H9 (cell line): ENCODE measurements around the gene GALNT9. TPM values are rescaled to one million over a fixed set of nuclear protein-coding genes. Genes with fewer than 3 reads are reported as not detected.

Experiments used
- DNase-seq: peaks from one replicate; pipeline ENCODE4 v3.0.0-alpha.2; 2017
- H2AFZ ChIP-seq: one replicate; pipeline ENCODE4 v1.6.1; 2013; ENCODE audit warnings: mild to moderate bottlenecking, low read length, control low read depth, moderate library complexity
- H2AK5ac ChIP-seq: 2 replicates; pipeline ENCODE4 v1.6.1; 2013; ENCODE audit warnings: low read length, control low read depth, mixed read lengths; ENCODE audit not compliant: insufficient read length
- H2BK120ac ChIP-seq: one replicate; pipeline ENCODE4 v1.6.1; 2013; ENCODE audit warnings: low read depth, mild to moderate bottlenecking, low read length, control low read depth, inconsistent platforms; ENCODE audit not compliant: poor library complexity, severe bottlenecking
- H2BK12ac ChIP-seq: 2 replicates; pipeline ENCODE4 v1.6.1; 2013; ENCODE audit warnings: low read length, control low read depth, mixed read lengths, low read depth; ENCODE audit not compliant: insufficient read length
- H2BK15ac ChIP-seq: 2 replicates; pipeline ENCODE4 v1.6.1; 2013; ENCODE audit warnings: low read depth, low read length, control low read depth
- H2BK20ac ChIP-seq: one replicate; pipeline ENCODE4 v1.6.1; 2013; ENCODE audit warnings: low read depth, mild to moderate bottlenecking, low read length, control low read depth, inconsistent platforms; ENCODE audit not compliant: poor library complexity, severe bottlenecking
- H2BK5ac ChIP-seq: 2 replicates; pipeline ENCODE4 v1.6.1; 2013; ENCODE audit warnings: low read length, control low read depth, mixed read lengths; ENCODE audit not compliant: insufficient read length
- H3K14ac ChIP-seq: 2 replicates; pipeline ENCODE4 v1.6.1; 2013; ENCODE audit warnings: low read length, control low read depth; ENCODE audit not compliant: insufficient read depth
- H3K18ac ChIP-seq: 2 replicates; pipeline ENCODE4 v1.6.1; 2013; ENCODE audit warnings: low read depth, mild to moderate bottlenecking, mixed read lengths, low read length, control low read depth; ENCODE audit not compliant: insufficient read length
- H3K23ac ChIP-seq: 2 replicates; pipeline ENCODE4 v1.6.1; 2013; ENCODE audit warnings: low read length, control low read depth, mixed read lengths, low read depth; ENCODE audit not compliant: insufficient read length
- H3K23me2 ChIP-seq: 2 replicates; pipeline ENCODE4 v1.6.1; 2013; ENCODE audit warnings: low read depth, mild to moderate bottlenecking, mixed read lengths, low read length, control low read depth; ENCODE audit not compliant: insufficient read length, poor library complexity, severe bottlenecking
- H3K27ac ChIP-seq: 2 replicates; pipeline ENCODE4 v1.5.1; 2013; ENCODE audit warnings: low read length, control low read depth, mixed read lengths, low read depth; ENCODE audit not compliant: insufficient read length
- H3K27me3 ChIP-seq: 2 replicates; pipeline ENCODE4 v1.6.1; 2013; ENCODE audit warnings: low read length, control low read depth, inconsistent platforms; ENCODE audit not compliant: insufficient read depth
- H3K4ac ChIP-seq: 2 replicates; pipeline ENCODE4 v1.6.1; 2013; ENCODE audit warnings: low read depth, mild to moderate bottlenecking, control low read depth, inconsistent platforms, low read length, moderate library complexity
- H3K4me1 ChIP-seq: 2 replicates; pipeline ENCODE4 v1.6.1; 2013; ENCODE audit warnings: low read length, control low read depth, inconsistent platforms; ENCODE audit not compliant: insufficient read depth
- H3K4me2 ChIP-seq: 2 replicates; pipeline ENCODE4 v1.6.1; 2013; ENCODE audit warnings: low read length, control low read depth, mixed read lengths; ENCODE audit not compliant: insufficient read length, insufficient read depth
- H3K56ac ChIP-seq: 2 replicates; pipeline ENCODE4 v1.6.1; 2013; ENCODE audit warnings: low read depth, mild to moderate bottlenecking, mixed read lengths, low read length, control low read depth; ENCODE audit not compliant: insufficient read length
- H3K79me1 ChIP-seq: 2 replicates; pipeline ENCODE4 v1.6.1; 2013; ENCODE audit warnings: low read depth, mild to moderate bottlenecking, moderate library complexity, low read length, control low read depth, inconsistent platforms; ENCODE audit not compliant: insufficient read depth, poor library complexity, severe bottlenecking
- H3K79me2 ChIP-seq: 2 replicates; pipeline ENCODE4 v1.6.1; 2013; ENCODE audit warnings: low read length, control low read depth, inconsistent platforms; ENCODE audit not compliant: insufficient read depth
- H3K9ac ChIP-seq: 2 replicates; pipeline ENCODE4 v1.6.1; 2013; ENCODE audit warnings: low read length, control low read depth, mixed read lengths; ENCODE audit not compliant: insufficient read length; ENCODE audit errors: extremely low read depth
- H3K9me3 ChIP-seq: one replicate; pipeline ENCODE4 v1.6.1; 2013; ENCODE audit warnings: low read depth, low read length, inconsistent platforms; ENCODE audit not compliant: control insufficient read depth
- H3T11ph ChIP-seq: one replicate; pipeline ENCODE4 v1.6.1; 2013; ENCODE audit warnings: mild to moderate bottlenecking, low read length, control low read depth, inconsistent platforms
- H4K20me1 ChIP-seq: one replicate; pipeline ENCODE4 v1.6.1; 2013; ENCODE audit not compliant: control insufficient read depth, insufficient read length, insufficient read depth
- H4K5ac ChIP-seq: 2 replicates; pipeline ENCODE4 v1.6.1; 2013; ENCODE audit warnings: low read depth, mild to moderate bottlenecking, mixed read lengths, low read length, control low read depth; ENCODE audit not compliant: insufficient read length
- H4K8ac ChIP-seq: replicated peaks from 2 replicates; pipeline ENCODE4 v1.6.1; 2013; ENCODE audit warnings: low read length, control low read depth, mixed read lengths, low read depth; ENCODE audit not compliant: insufficient read length
- H4K91ac ChIP-seq: 2 replicates; pipeline ENCODE4 v1.6.1; 2013; ENCODE audit warnings: low read depth, mild to moderate bottlenecking, moderate library complexity, mixed read lengths, low read length, control low read depth; ENCODE audit not compliant: insufficient read length
- H3K27ac Mint-ChIP-seq, 3 experiments: 2 replicates in 2 of 3; 3 replicates in 1 of 3; pipeline ENCODE4 v1.8.0; 2020 to 2021; ENCODE audit warnings: mixed read lengths in 3 of 3, mild to moderate bottlenecking in 1 of 3, moderate library complexity in 1 of 3
- H3K27me3 Mint-ChIP-seq: 2 replicates; pipeline ENCODE4 v1.8.0; 2021; ENCODE audit warnings: low read depth, mild to moderate bottlenecking, moderate library complexity, mixed read lengths
- H3K36me3 Mint-ChIP-seq, 3 experiments: 2 replicates in 2 of 3; 3 replicates in 1 of 3; pipeline ENCODE4 v1.8.0; 2020 to 2021; ENCODE audit warnings: low read depth in 3 of 3, mixed read lengths in 3 of 3; ENCODE audit not compliant: insufficient read depth in 1 of 3
- H3K4me1 Mint-ChIP-seq, 2 experiments: 2 replicates each; pipeline ENCODE4 v1.8.0; 2020; ENCODE audit warnings: mixed read lengths in 2 of 2
- H3K4me3 Mint-ChIP-seq, 2 experiments: 2 replicates in 1 of 2; 3 replicates in 1 of 2; pipeline ENCODE4 v1.8.0; 2020 to 2021; ENCODE audit warnings: mild to moderate bottlenecking in 2 of 2, mixed read lengths in 2 of 2, moderate library complexity in 1 of 2
- H3K9me3 Mint-ChIP-seq, 2 experiments: 2 replicates in 1 of 2; 3 replicates in 1 of 2; pipeline ENCODE4 v1.8.0; 2020; ENCODE audit warnings: mild to moderate bottlenecking in 2 of 2, mixed read lengths in 2 of 2, moderate library complexity in 1 of 2
- CTCF ChIP-seq: fragments of 200-600 bp; sonication (generic); conservative IDR thresholded peaks from 3 replicates; pipeline ENCODE4 v1.8.0; 2021; ENCODE audit warnings: antibody characterized with exemption, mild to moderate bottlenecking
- WGBS: extraction: QIAGEN DNeasy Blood & Tissue Kit; methylation state at CpG from one replicate; pipeline ENCODE4 v1.1.7; 2013; ENCODE audit warnings: missing lambda C conversion rate, low lambda C conversion rate, mixed read lengths; ENCODE audit not compliant: insufficient read length; ENCODE audit errors: extremely low coverage; 5-methylcytosine and 5-hydroxymethylcytosine counted together
- total RNA-seq: library from RNA; stranded (reverse); gene quantifications from 2 replicates; pipeline ENCODE4 v1.2.1, GENCODE V29; 2021

GALNT9 gene
- total RNA-seq, 1 experiment from 2014 or later, result 0.35 TPM

- WGBS, result no CpG with 5 or more reads among the region's 43 CpGs
- Mint-ChIP-seq H3K27me3 (peaks cover 64% of the 10 kb centered on the region), H3K27ac (no peak overlapping the region)
These were observed 25.0 kb upstream of the GALNT9 start for GRCh38 chr12:132354211-132354981.

More at GRCh38 chr12:132354211-132354981, 25.0 kb upstream of the GALNT9 start:
- H3K4ac ChIP-seq, result no peak overlapping the region
- no peak overlapping the region for H3K23ac ChIP-seq
- H3K36me3 Mint-ChIP-seq, result no peaks in the 10 kb centered on the region
- no peak overlapping the region; the same call in 1 of the 2 replicates for H3K14ac ChIP-seq
- H3K56ac ChIP-seq, result no peak overlapping the region
- no peak overlapping the region for H2AFZ ChIP-seq
- no peak overlapping the region for H2BK5ac ChIP-seq
- H2BK20ac ChIP-seq, result no peak overlapping the region
- no peak overlapping the region for H4K8ac ChIP-seq
- no peaks in the 10 kb centered on the region for H3K79me1 ChIP-seq
- H2BK120ac ChIP-seq, result no peak overlapping the region
- H3K4me1 Mint-ChIP-seq, result peaks cover 14 to 21% of the 10 kb centered on the region in 2 experiments
- H2AK5ac ChIP-seq, result no peak overlapping the region
- H3K9ac ChIP-seq, result no peak overlapping the region
- H3K79me2 ChIP-seq, result no peaks in the 10 kb centered on the region
- no peaks in the 10 kb centered on the region for H4K20me1 ChIP-seq
- H3K9me3 ChIP-seq, result no peaks in the 10 kb centered on the region
- H2BK12ac ChIP-seq, result no peak overlapping the region
- H3K9me3 Mint-ChIP-seq, result peaks cover 2 to 3% of the 10 kb centered on the region in 2 experiments; a peak in 2 of 5 replicates
- no peak overlapping the region for H2BK15ac ChIP-seq
- no peak overlapping the region for H4K91ac ChIP-seq
- DNase-seq, result no peak
- H3K4me1 ChIP-seq, result no peaks in the 10 kb centered on the region; the same call in 1 of the 2 replicates
- no peaks in the 10 kb centered on the region; the same call in 1 of the 2 replicates for H3K27me3 ChIP-seq
- H3K4me3 Mint-ChIP-seq, result no peak overlapping the region
- H3K23me2 ChIP-seq, result no peaks in the 10 kb centered on the region
- TF ChIP-seq CTCF, result no peak
- H3K27ac ChIP-seq, result no peak overlapping the region
- H3T11ph ChIP-seq, result no peak overlapping the region
- no peak overlapping the region for H4K5ac ChIP-seq
- H3K4me2 ChIP-seq, result no peak overlapping the region
- H3K18ac ChIP-seq, result no peak overlapping the region
